HepG2 (cell line): ENCODE results near the gene SPAG8. TPM values are rescaled to one million over a fixed set of nuclear protein-coding genes. Genes with fewer than 3 reads are reported as not detected.

Experiments used
- ATAC-seq: fragments of 200-7000 bp; cut with Tn5 transposase; 3 replicates; pipeline ENCODE4 v1.9.1; 2020; ENCODE audit warnings: mild to moderate bottlenecking, moderate library complexity
- BruUV-seq: library from RNA; stranded (reverse); fragments of 400-500 nt; replicated peaks from 2 replicates; lab custom pipeline; 2021; lab: Mats Ljungman, UMichigan
- CTCF ChIA-PET: fragments of 300-600 bp; formaldehyde crosslinking; extraction: SDS; loops from one replicate; lab custom pipeline; 2021; ENCODE audit warnings: low total read pairs, inconsistent platforms, low intra/inter-chr PET ratio; lab: Yijun Ruan, JAX
- POLR2A ChIA-PET: fragments of 350-600 bp; sonication (Branson Sonifier 250); formaldehyde crosslinking; loops from one replicate; lab custom pipeline; 2020; ENCODE audit warnings: antibody characterized with exemption, inconsistent platforms; lab: Yijun Ruan, JAX
- DNase-seq: peaks from one replicate; pipeline ENCODE4 v3.0.0-alpha.2; 2015; ENCODE audit warnings: low spot score
- FAIRE-seq: peaks from 3 replicates; lab custom pipeline; 2011; peaks lifted over from hg19 to GRCh38; lab: Jason Lieb, UNC
- H2AFZ ChIP-seq: one replicate; pipeline ENCODE4 v1.6.1; 2011; ENCODE audit warnings: low read length, inconsistent platforms
- H3K27ac ChIP-seq: fragments of 300-600 bp; 3 replicates; pipeline ENCODE4 v1.8.0; 2011; ENCODE audit warnings: mixed run types, mild to moderate bottlenecking, mixed read lengths, low read length, inconsistent platforms; ENCODE audit not compliant: insufficient read depth; ENCODE audit errors: extremely low read length
- H3K27me3 ChIP-seq, 2 experiments: fragments of 200-600 bp in 1 of 2; 2 replicates in 1 of 2; 3 replicates in 1 of 2; pipeline versions ENCODE4 v1.6.0 to v1.8.0; 2011; ENCODE audit warnings: low read length in 2 of 2, mild to moderate bottlenecking in 2 of 2, moderate library complexity in 2 of 2, inconsistent platforms in 1 of 2; ENCODE audit not compliant: insufficient read depth in 2 of 2, control insufficient read depth in 1 of 2
- H3K36me3 ChIP-seq, 2 experiments: fragments of 200-600 bp in 1 of 2; replicated peaks in 1 of 2; 2 replicates in 1 of 2; 3 replicates in 1 of 2; pipeline versions ENCODE4 v1.5.1 to v1.8.0; 2011; ENCODE audit warnings: low read length in 2 of 2, inconsistent platforms in 1 of 2; ENCODE audit not compliant: insufficient read depth in 2 of 2, control insufficient read depth in 1 of 2
- H3K4me1 ChIP-seq: 2 replicates; pipeline ENCODE4 v1.5.1; 2012; ENCODE audit warnings: low read length, inconsistent platforms; ENCODE audit not compliant: insufficient read depth
- H3K4me2 ChIP-seq: 2 replicates; pipeline ENCODE4 v1.6.0; 2011; ENCODE audit warnings: low read depth, low read length, inconsistent platforms
- H3K4me3 ChIP-seq, 3 experiments: fragments of 200-600 bp in 1 of 3; sonication (generic), shearing (Covaris generic) in 1 of 3; replicated peaks in 1 of 3; 2 replicates each; pipeline ENCODE4 v1.5.1; 2011 to 2016; ENCODE audit warnings: low read length in 3 of 3, inconsistent platforms in 2 of 3, low read depth in 2 of 3, mild to moderate bottlenecking in 2 of 3, control low read depth in 1 of 3, mixed read lengths in 1 of 3; ENCODE audit not compliant: insufficient read depth in 1 of 3
- H3K79me2 ChIP-seq: one replicate; pipeline ENCODE4 v1.6.1; 2011; ENCODE audit warnings: low read length, inconsistent platforms; ENCODE audit not compliant: insufficient read depth
- H3K9ac ChIP-seq: 2 replicates; pipeline ENCODE4 v1.6.0; 2011; ENCODE audit warnings: mild to moderate bottlenecking, low read depth, low read length, inconsistent platforms; ENCODE audit not compliant: insufficient read depth
- H3K9me3 ChIP-seq: 2 replicates; pipeline ENCODE4 v1.5.1; 2012; ENCODE audit warnings: mild to moderate bottlenecking, low read length
- H4K20me1 ChIP-seq: 2 replicates; pipeline ENCODE4 v1.6.0; 2011; ENCODE audit warnings: inconsistent platforms, mild to moderate bottlenecking, low read length, moderate library complexity; ENCODE audit not compliant: insufficient read depth
- CHCHD3 ChIP-seq: sonication (generic); formaldehyde crosslinking; IDR thresholded peaks from 2 replicates; pipeline ENCODE4 v1.8.0; 2022; ENCODE audit warnings: mild to moderate bottlenecking, missing genetic modification reagents, moderate library complexity
- NFAT5 ChIP-seq: sonication (generic); formaldehyde crosslinking; IDR thresholded peaks from 2 replicates; pipeline ENCODE4 v1.4.0; 2020; ENCODE audit warnings: missing genetic modification reagents
- SOX5 ChIP-seq: IDR thresholded peaks from 2 replicates; pipeline ENCODE4 v1.6.1; 2016; ENCODE audit warnings: borderline replicate concordance
- SP2 ChIP-seq: sonication (generic); formaldehyde crosslinking; IDR thresholded peaks from 2 replicates; pipeline ENCODE4 v1.5.1; 2020; ENCODE audit warnings: mild to moderate bottlenecking, missing genetic modification reagents
- SSRP1 ChIP-seq: IDR thresholded peaks from 2 replicates; pipeline ENCODE4 v1.6.1; 2016; ENCODE audit warnings: control low read depth
- TRIM24 ChIP-seq: sonication (generic); formaldehyde crosslinking; IDR thresholded peaks from 2 replicates; pipeline ENCODE4 v1.8.0; 2022; ENCODE audit warnings: mild to moderate bottlenecking, missing genetic modification reagents
- U2AF1 ChIP-seq: fragments of 200-400 bp; formaldehyde crosslinking; optimal IDR thresholded peaks from 2 replicates; pipeline ENCODE3; 2017; ENCODE audit warnings: mild to moderate bottlenecking, low read depth, low read length
- ZBTB38 ChIP-seq: sonication (generic); formaldehyde crosslinking; IDR thresholded peaks from 2 replicates; pipeline ENCODE4 v1.5.1; 2020; ENCODE audit warnings: mild to moderate bottlenecking, missing genetic modification reagents
- ZFP36 ChIP-seq: fragments of 150-350 bp; IDR thresholded peaks from 2 replicates; pipeline ENCODE4 v1.6.1; 2018; ENCODE audit warnings: borderline replicate concordance, low read length, low read depth; ENCODE audit not compliant: partially characterized antibody
- ZFYVE20 ChIP-seq: sonication (generic); formaldehyde crosslinking; IDR thresholded peaks from 2 replicates; pipeline ENCODE4 v1.8.0; 2023; ENCODE audit warnings: low read depth, mild to moderate bottlenecking, moderate library complexity, missing genetic modification reagents, borderline replicate concordance
- ZNF30 ChIP-seq: sonication (generic); formaldehyde crosslinking; IDR thresholded peaks from 2 replicates; pipeline ENCODE4 v1.5.0; 2020; ENCODE audit warnings: mild to moderate bottlenecking, missing genetic modification reagents
- ZNF333 ChIP-seq: sonication (generic); formaldehyde crosslinking; IDR thresholded peaks from 2 replicates; pipeline ENCODE4 v1.4.0; 2020; ENCODE audit warnings: mild to moderate bottlenecking, missing genetic modification reagents, borderline replicate concordance
- ZNF773 ChIP-seq: sonication (generic); formaldehyde crosslinking; IDR thresholded peaks from 2 replicates; pipeline ENCODE4 v1.4.0; 2020; ENCODE audit warnings: missing genetic modification reagents, borderline replicate concordance
- WGBS: methylation state at CpG from one replicate; pipeline ENCODE4 v1.1.6; 2017; ENCODE audit warnings: low lambda C conversion rate; 5-methylcytosine and 5-hydroxymethylcytosine counted together
- in situ Hi-C: cut with HindIII; loops from 2 replicates; pipeline ENCODE4 v1.10.0; 2017; ENCODE audit warnings: low pct_unique_long_range_greater_than_20kb; ENCODE audit not compliant: extremely low pct_ligation_motif_present
- intact Hi-C: fragments of 100-400 bp; cut with micrococcal nuclease; formaldehyde crosslinking; loops from one replicate; pipeline ENCODE4 v1.10.0; 2022; ENCODE audit not compliant: unreplicated experiment
- polyA plus RNA-seq, 8 experiments: library from polyadenylated mRNA; depleted of rRNA in 3 of 8; stranded (reverse) in 7 of 8; unstranded in 1 of 8; fragments of >200 nt; fragmentation: Illumina TruSeq in 4 of 8; extraction: Trizol in 4 of 8; gene quantifications; 2 replicates each; pipeline versions ENCODE4 v1.2.1 to v1.2.3, GENCODE V29; 2011 to 2016; ENCODE audit warnings: low read depth in 4 of 8, missing spikeins in 1 of 8, mixed read lengths in 1 of 8; ENCODE audit not compliant: insufficient read depth in 1 of 8
- total RNA-seq, 5 experiments: library from RNA; depleted of rRNA; stranded (reverse); fragments of >200 nt; fragmentation: Illumina TruSeq; extraction: Trizol; gene quantifications; 2 replicates each; pipeline ENCODE4 v1.2.3, GENCODE V29; 2016; ENCODE audit warnings: low read depth in 1 of 5
- TF ChIP-seq, protein P1 (sequence below): sonication (generic); formaldehyde crosslinking; IDR thresholded peaks from 2 replicates; pipeline ENCODE4 v1.4.0; 2020; ENCODE audit warnings: missing genetic modification reagents, borderline replicate concordance
- TF ChIP-seq, protein P2 (sequence below): sonication (generic); formaldehyde crosslinking; IDR thresholded peaks from 2 replicates; pipeline ENCODE4 v1.4.0; 2020; ENCODE audit warnings: missing genetic modification reagents, low read depth, mild to moderate bottlenecking, borderline replicate concordance

SPAG8 gene
- total and polyA plus RNA-seq, 2 of the 13 experiments (the other 11 are each of a cell fraction or from before 2014, with no cell fraction given), result 0.18 to 0.27 TPM

GRCh38 chr9:35844628-35845270 lies 32.7 kb upstream of the SPAG8 start:
- WGBS, result 77% methylated on average over 7 of the region's 7 CpGs
- FAIRE-seq, result no peak
- in situ Hi-C loops, result no loop called here
- no peak for ATAC-seq
- BruUV-seq, result no TSS peak
- Histone ChIP-seq H4K20me1 (no peaks in the 10 kb centered on the region), H3K27ac (no peak overlapping the region), H3K4me2 (no peak overlapping the region), H3K9ac (no peak overlapping the region), H3K36me3 (no peaks in the 10 kb centered on the region), H3K4me1 (no peaks in the 10 kb centered on the region), H3K4me3 (no peak overlapping the region), H3K27me3 (no peaks in the 10 kb centered on the region), H3K79me2 (no peaks in the 10 kb centered on the region), H3K9me3 (no peaks in the 10 kb centered on the region), H2AFZ (no peak overlapping the region)
- ChIA-PET CTCF (no interaction called here), POLR2A (no interaction called here)
- intact Hi-C loops, result no loop called here
- DNase-seq, result no peak
- TF ChIP-seq SSRP1, result no peak
- TF ChIP-seq ZBTB38 (CRISPR knock-in tag), result no peak
- TF ChIP-seq, protein P1, sequence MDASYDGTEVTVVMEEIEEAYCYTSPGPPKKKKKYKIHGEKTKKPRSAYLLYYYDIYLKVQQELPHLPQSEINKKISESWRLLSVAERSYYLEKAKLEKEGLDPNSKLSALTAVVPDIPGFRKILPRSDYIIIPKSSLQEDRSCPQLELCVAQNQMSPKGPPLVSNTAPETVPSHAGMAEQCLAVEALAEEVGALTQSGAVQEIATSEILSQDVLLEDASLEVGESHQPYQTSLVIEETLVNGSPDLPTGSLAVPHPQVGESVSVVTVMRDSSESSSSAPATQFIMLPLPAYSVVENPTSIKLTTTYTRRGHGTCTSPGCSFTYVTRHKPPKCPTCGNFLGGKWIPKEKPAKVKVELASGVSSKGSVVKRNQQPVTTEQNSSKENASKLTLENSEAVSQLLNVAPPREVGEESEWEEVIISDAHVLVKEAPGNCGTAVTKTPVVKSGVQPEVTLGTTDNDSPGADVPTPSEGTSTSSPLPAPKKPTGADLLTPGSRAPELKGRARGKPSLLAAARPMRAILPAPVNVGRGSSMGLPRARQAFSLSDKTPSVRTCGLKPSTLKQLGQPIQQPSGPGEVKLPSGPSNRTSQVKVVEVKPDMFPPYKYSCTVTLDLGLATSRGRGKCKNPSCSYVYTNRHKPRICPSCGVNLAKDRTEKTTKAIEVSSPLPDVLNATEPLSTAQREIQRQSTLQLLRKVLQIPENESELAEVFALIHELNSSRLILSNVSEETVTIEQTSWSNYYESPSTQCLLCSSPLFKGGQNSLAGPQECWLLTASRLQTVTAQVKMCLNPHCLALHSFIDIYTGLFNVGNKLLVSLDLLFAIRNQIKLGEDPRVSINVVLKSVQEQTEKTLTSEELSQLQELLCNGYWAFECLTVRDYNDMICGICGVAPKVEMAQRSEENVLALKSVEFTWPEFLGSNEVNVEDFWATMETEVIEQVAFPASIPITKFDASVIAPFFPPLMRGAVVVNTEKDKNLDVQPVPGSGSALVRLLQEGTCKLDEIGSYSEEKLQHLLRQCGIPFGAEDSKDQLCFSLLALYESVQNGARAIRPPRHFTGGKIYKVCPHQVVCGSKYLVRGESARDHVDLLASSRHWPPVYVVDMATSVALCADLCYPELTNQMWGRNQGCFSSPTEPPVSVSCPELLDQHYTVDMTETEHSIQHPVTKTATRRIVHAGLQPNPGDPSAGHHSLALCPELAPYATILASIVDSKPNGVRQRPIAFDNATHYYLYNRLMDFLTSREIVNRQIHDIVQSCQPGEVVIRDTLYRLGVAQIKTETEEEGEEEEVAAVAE (CRISPR knock-in tag), result no peak
- TF ChIP-seq TRIM24, result no peak
- no peak for TF ChIP-seq SOX5 (CRISPR knock-in tag)
- TF ChIP-seq ZNF30 (CRISPR knock-in tag), result no peak
- TF ChIP-seq U2AF1, result no peak
- no peak for TF ChIP-seq ZNF773 (CRISPR knock-in tag)
- no peak for TF ChIP-seq ZFYVE20 (CRISPR knock-in tag)
- no peak for TF ChIP-seq SP2
- TF ChIP-seq ZFP36, result no peak
- TF ChIP-seq NFAT5 (CRISPR knock-in tag), result no peak
- no peak for TF ChIP-seq ZNF333
- TF ChIP-seq, protein P2, sequence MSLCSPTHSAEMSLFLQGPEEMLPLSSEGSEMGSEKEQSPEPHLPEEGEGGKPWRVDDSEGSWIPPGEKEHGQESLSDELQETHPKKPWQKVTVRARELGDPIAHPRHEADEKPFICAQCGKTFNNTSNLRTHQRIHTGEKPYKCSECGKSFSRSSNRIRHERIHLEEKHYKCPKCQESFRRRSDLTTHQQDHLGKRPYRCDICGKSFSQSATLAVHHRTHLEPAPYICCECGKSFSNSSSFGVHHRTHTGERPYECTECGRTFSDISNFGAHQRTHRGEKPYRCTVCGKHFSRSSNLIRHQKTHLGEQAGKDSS (CRISPR knock-in tag), result no peak
- no peak for TF ChIP-seq CHCHD3
